Astrocyte (in vitro differentiated cells and primary cell): ENCODE data around the gene LDLRAD1. TPM values are rescaled to one million over a fixed set of nuclear protein-coding genes. Genes with fewer than 3 reads are reported as not detected.

Experiments
- DNase-seq: peaks from one replicate; pipeline ENCODE4 v3.0.0-alpha.2; 2010; ENCODE audit warnings: low read depth
- FAIRE-seq: peaks from 2 replicates; lab custom pipeline; 2011; peaks lifted over from hg19 to GRCh38; lab: Jason Lieb, UNC
- H2AFZ ChIP-seq: 2 replicates; pipeline ENCODE4 v1.6.0; 2012; ENCODE audit warnings: low read depth, low read length, inconsistent platforms
- H3K27ac ChIP-seq: 2 replicates; pipeline ENCODE4 v1.5.1; 2011; ENCODE audit warnings: low read depth, low read length, inconsistent platforms
- H3K27me3 ChIP-seq: 2 replicates; pipeline ENCODE4 v1.6.0; 2011; ENCODE audit warnings: low read length, inconsistent platforms; ENCODE audit not compliant: insufficient read depth
- H3K36me3 ChIP-seq: 2 replicates; pipeline ENCODE4 v1.5.1; 2011; ENCODE audit warnings: low read length, inconsistent platforms; ENCODE audit not compliant: insufficient read depth
- H3K4me1 ChIP-seq: 2 replicates; pipeline ENCODE4 v1.5.1; 2011; ENCODE audit warnings: low read length, inconsistent platforms; ENCODE audit not compliant: insufficient read depth
- H3K4me2 ChIP-seq: 2 replicates; pipeline ENCODE4 v1.6.0; 2012; ENCODE audit warnings: low read length, inconsistent platforms
- H3K4me3 ChIP-seq: 2 replicates; pipeline ENCODE4 v1.5.1; 2011; ENCODE audit warnings: low read depth, mild to moderate bottlenecking, low read length, inconsistent platforms; ENCODE audit not compliant: insufficient read depth
- H3K79me2 ChIP-seq: 2 replicates; pipeline ENCODE4 v1.6.0; 2012; ENCODE audit warnings: mild to moderate bottlenecking, low read length, inconsistent platforms; ENCODE audit not compliant: insufficient read depth
- H3K9ac ChIP-seq: 2 replicates; pipeline ENCODE4 v1.6.0; 2012; ENCODE audit warnings: mild to moderate bottlenecking, low read length, inconsistent platforms
- H3K9me3 ChIP-seq: 2 replicates; pipeline ENCODE4 v1.5.1; 2012; ENCODE audit warnings: low read depth, mild to moderate bottlenecking, low read length, inconsistent platforms; ENCODE audit not compliant: insufficient read depth
- H4K20me1 ChIP-seq: 2 replicates; pipeline ENCODE4 v1.6.0; 2012; ENCODE audit warnings: low read length, inconsistent platforms; ENCODE audit not compliant: insufficient read depth
- H3K27ac Mint-ChIP-seq: one replicate; pipeline ENCODE4 v1.8.0; 2021; ENCODE audit warnings: mild to moderate bottlenecking, mixed read lengths; ENCODE audit not compliant: unreplicated experiment
- H3K27me3 Mint-ChIP-seq: one replicate; pipeline ENCODE4 v1.8.0; 2021; ENCODE audit warnings: low read depth, mixed read lengths; ENCODE audit not compliant: unreplicated experiment
- H3K36me3 Mint-ChIP-seq: one replicate; pipeline ENCODE4 v1.8.0; 2021; ENCODE audit warnings: low read depth, mixed read lengths; ENCODE audit not compliant: unreplicated experiment
- H3K4me1 Mint-ChIP-seq: one replicate; pipeline ENCODE4 v1.8.0; 2021; ENCODE audit warnings: low read depth, mixed read lengths; ENCODE audit not compliant: unreplicated experiment
- H3K4me3 Mint-ChIP-seq: one replicate; pipeline ENCODE4 v1.8.0; 2021; ENCODE audit warnings: mild to moderate bottlenecking, moderate library complexity, mixed read lengths; ENCODE audit not compliant: unreplicated experiment
- H3K9me3 Mint-ChIP-seq: one replicate; pipeline ENCODE4 v1.8.0; 2021; ENCODE audit warnings: mild to moderate bottlenecking, mixed read lengths; ENCODE audit not compliant: unreplicated experiment
- EZH2 ChIP-seq: IDR thresholded peaks from 2 replicates; pipeline ENCODE4 v1.6.1; 2012; ENCODE audit warnings: mild to moderate bottlenecking, low read length, inconsistent platforms; ENCODE audit not compliant: insufficient read depth
- total RNA-seq: library from RNA; stranded (reverse); gene quantifications from 2 replicates; pipeline ENCODE4 v1.2.1, GENCODE V29; 2021
- TF ChIP-seq, protein P1 (sequence below): IDR thresholded peaks from 2 replicates; pipeline ENCODE4 v1.5.1; 2011; ENCODE audit warnings: low read depth, mild to moderate bottlenecking, inconsistent platforms, low read length, moderate library complexity; ENCODE audit not compliant: insufficient read depth

Gene LDLRAD1
- total RNA-seq, 1 donor from 2014 or later = not detected

DNA sequence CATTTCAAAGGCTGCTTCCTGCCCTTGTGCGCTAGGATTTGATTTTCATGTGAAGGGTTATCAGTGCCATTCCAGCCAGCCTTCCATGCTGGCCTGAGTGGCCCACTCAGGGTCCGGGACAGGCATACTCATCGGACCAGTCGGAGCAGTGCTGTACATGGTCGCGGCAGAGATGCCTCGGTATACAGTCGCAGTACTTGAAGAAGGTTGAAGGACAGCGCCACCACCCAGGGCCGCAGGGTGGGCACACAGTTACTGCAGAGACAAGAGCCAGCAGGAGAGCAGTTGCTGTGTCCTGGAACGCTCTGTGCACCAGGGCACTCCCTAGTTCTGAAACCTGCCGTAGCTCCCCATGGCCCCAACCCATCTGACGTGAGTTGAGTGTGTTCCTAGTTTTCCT lies 9.1 kb downstream of the LDLRAD1 start:
- no peak overlapping the region for H3K27ac Mint-ChIP-seq

DNA sequence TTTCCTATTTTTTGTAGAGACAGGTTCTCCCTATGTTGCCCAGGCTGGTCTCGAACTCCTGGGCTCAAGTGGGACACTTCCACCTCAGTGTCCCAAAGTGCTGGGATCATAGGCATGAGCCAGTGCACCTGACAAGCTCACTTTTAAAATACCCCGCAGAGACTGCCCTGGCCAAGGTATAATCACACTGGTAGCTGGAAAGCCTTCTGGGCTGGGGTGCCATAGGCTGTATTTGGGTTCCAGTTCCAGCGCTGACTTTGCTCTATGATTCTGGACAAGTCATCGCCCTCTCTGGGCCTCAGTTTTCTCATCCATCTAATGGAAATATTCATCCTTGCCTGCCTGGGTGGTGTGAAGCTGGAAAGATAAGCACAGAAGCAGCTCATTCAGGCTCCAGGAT lies 10.4 kb downstream of the LDLRAD1 start:
- no peaks in the 10 kb centered on the region for H3K4me1 ChIP-seq
- no peak for DNase-seq
- no peak overlapping the region for H2AFZ ChIP-seq
- FAIRE-seq = no peak
- no peak for TF ChIP-seq EZH2
- TF ChIP-seq, protein P1, sequence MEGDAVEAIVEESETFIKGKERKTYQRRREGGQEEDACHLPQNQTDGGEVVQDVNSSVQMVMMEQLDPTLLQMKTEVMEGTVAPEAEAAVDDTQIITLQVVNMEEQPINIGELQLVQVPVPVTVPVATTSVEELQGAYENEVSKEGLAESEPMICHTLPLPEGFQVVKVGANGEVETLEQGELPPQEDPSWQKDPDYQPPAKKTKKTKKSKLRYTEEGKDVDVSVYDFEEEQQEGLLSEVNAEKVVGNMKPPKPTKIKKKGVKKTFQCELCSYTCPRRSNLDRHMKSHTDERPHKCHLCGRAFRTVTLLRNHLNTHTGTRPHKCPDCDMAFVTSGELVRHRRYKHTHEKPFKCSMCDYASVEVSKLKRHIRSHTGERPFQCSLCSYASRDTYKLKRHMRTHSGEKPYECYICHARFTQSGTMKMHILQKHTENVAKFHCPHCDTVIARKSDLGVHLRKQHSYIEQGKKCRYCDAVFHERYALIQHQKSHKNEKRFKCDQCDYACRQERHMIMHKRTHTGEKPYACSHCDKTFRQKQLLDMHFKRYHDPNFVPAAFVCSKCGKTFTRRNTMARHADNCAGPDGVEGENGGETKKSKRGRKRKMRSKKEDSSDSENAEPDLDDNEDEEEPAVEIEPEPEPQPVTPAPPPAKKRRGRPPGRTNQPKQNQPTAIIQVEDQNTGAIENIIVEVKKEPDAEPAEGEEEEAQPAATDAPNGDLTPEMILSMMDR = no peak
- Mint-ChIP-seq H3K27me3 (peaks cover 59% of the 10 kb centered on the region), H3K9me3 (peaks cover 3% of the 10 kb centered on the region), H3K4me3 (no peak overlapping the region), H3K4me1 (no peaks in the 10 kb centered on the region), H3K36me3 (no peaks in the 10 kb centered on the region), H3K27ac (no peak overlapping the region)
- no peak overlapping the region for H3K4me2 ChIP-seq
- H3K4me3 ChIP-seq = no peak overlapping the region
- no peaks in the 10 kb centered on the region for H3K9me3 ChIP-seq
- no peaks in the 10 kb centered on the region for H3K36me3 ChIP-seq
- no peaks in the 10 kb centered on the region for H4K20me1 ChIP-seq
- no peak overlapping the region for H3K27ac ChIP-seq
- peaks cover 8% of the 10 kb centered on the region for H3K27me3 ChIP-seq
- no peak overlapping the region for H3K9ac ChIP-seq
- no peaks in the 10 kb centered on the region for H3K79me2 ChIP-seq

More for the DNA sequence above, 9.1 kb downstream of the LDLRAD1 start:
- no peak overlapping the region for H3K9ac ChIP-seq
- Mint-ChIP-seq H3K4me3 (no peak overlapping the region), H3K4me1 (no peaks in the 10 kb centered on the region), H3K9me3 (no peaks in the 10 kb centered on the region), H3K27me3 (peaks cover 63% of the 10 kb centered on the region), H3K36me3 (no peaks in the 10 kb centered on the region)
- no peak overlapping the region for H3K4me3 ChIP-seq
- DNase-seq (no peak), FAIRE-seq (no peak)
- H4K20me1 ChIP-seq = no peaks in the 10 kb centered on the region
- no peaks in the 10 kb centered on the region for H3K4me1 ChIP-seq
- no peaks in the 10 kb centered on the region for H3K79me2 ChIP-seq
- H3K9me3 ChIP-seq = no peaks in the 10 kb centered on the region
- no peaks in the 10 kb centered on the region for H3K36me3 ChIP-seq
- peaks cover 12% of the 10 kb centered on the region for H3K27me3 ChIP-seq
- H3K27ac ChIP-seq = no peak overlapping the region
- no peak overlapping the region for H2AFZ ChIP-seq
- TF ChIP-seq, protein P1 = no peak
- no peak for TF ChIP-seq EZH2
- H3K4me2 ChIP-seq = no peak overlapping the region

DNA sequence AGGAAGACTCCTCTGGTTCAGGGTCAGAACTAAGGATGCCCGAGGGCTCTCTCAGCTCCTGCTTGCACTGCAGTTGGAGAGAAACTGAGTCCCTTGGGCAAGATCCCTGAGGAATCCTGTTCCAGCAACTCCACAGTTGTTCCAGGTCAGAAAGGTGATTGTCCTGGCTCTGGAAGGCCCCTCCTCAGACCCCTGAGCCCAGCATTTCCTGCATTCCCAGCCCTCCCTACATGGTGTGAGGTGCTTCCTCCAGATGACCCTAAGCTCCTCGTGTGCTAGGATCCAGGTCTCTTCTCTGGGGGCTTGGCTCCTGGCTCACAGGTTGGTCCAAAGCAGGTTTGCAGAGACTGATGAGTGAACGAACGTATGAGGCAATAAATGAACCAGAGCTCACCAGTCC lies 11.5 kb downstream of the LDLRAD1 start:
- Mint-ChIP-seq H3K27me3 (peaks cover 58% of the 10 kb centered on the region), H3K4me1 (no peaks in the 10 kb centered on the region), H3K9me3 (peaks cover 3% of the 10 kb centered on the region), H3K36me3 (no peaks in the 10 kb centered on the region), H3K4me3 (no peak overlapping the region), H3K27ac (no peak overlapping the region)
- FAIRE-seq (no peak), DNase-seq (no peak)
- H3K9ac ChIP-seq = no peak overlapping the region
- peaks cover 18% of the 10 kb centered on the region for H3K27me3 ChIP-seq
- H3K4me3 ChIP-seq = no peak overlapping the region
- no peak overlapping the region for H3K4me2 ChIP-seq
- no peak overlapping the region for H3K27ac ChIP-seq
- no peaks in the 10 kb centered on the region for H4K20me1 ChIP-seq
- H3K36me3 ChIP-seq = no peaks in the 10 kb centered on the region
- H3K4me1 ChIP-seq = no peaks in the 10 kb centered on the region
- TF ChIP-seq, protein P1 = no peak
- TF ChIP-seq EZH2 = no peak
- no peaks in the 10 kb centered on the region for H3K9me3 ChIP-seq
- no peaks in the 10 kb centered on the region for H3K79me2 ChIP-seq
- H2AFZ ChIP-seq = no peak overlapping the region
